HL-60 (cell line): ENCODE data around the gene DTX2.
"Not testable (repeated sequence)": the region's sequence is repeated elsewhere in the genome, so short reads cannot be mapped to it uniquely, and the experiment has no call there.

ENCODE experiments used
- CTCF ChIP-seq: IDR thresholded peaks from one replicate; pipeline ENCODE4 v1.5.1; 2011; ENCODE audit warnings: low read length, control low read depth, inconsistent platforms; ENCODE audit not compliant: insufficient read depth
- GABPA ChIP-seq: IDR thresholded peaks from 2 replicates; pipeline ENCODE4 v1.6.1; 2012; ENCODE audit warnings: low read depth
- POLR2AphosphoS5 ChIP-seq: IDR thresholded peaks from 2 replicates; pipeline ENCODE4 v1.6.1; 2012; ENCODE audit warnings: low read depth
- REST ChIP-seq: IDR thresholded peaks from 2 replicates; pipeline ENCODE4 v1.6.1; 2012; ENCODE audit warnings: low read depth; ENCODE audit not compliant: insufficient replicate concordance
- SPI1 ChIP-seq: IDR thresholded peaks from 2 replicates; pipeline ENCODE4 v1.6.1; 2012; ENCODE audit warnings: low read depth, mild to moderate bottlenecking, borderline replicate concordance

- TF ChIP-seq CTCF, POLR2AphosphoS5, GABPA, SPI1, REST: not testable (repeated sequence)
These were observed 17.7 kb upstream of the DTX2 start for GRCh38 chr7:76443846-76444245.
